ENCODE results near the gene MAP3K20. TPM values are rescaled to one million over a fixed set of nuclear protein-coding genes. Genes with fewer than 3 reads are reported as not detected.

Gene MAP3K20
- total and polyA plus RNA-seq, 2 experiments from 2014 or later = 7.6 to 9.6 TPM

DNA sequence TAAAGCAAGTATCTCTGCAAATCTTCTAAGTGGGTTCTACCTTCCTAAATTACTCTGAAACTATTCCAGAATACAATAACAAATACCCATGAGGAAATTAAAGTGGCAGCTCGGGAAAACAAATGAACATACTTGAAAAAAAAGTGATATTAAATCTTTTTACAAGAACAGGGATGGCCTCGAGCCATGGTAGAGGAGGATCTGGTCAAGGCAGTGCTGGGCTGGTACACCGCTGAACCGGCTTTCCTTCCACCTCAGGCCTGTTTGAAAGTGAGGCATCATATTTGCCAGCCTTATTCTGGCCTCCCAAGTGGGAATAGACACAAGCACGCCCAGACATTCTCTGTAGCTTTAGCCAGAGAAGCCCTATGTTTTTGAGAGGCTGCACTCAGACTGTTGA, 154.5 kb downstream of the MAP3K20 start:
- Histone ChIP-seq H3K27me3 (ENCODE audit: insufficient read depth) (no peaks in the 10 kb centered on the region), H3K4me2 (no peak overlapping the region), H3F3A (replicated peaks; ENCODE audit: low read depth) (no peaks in the 10 kb centered on the region), H3K9me2 (ENCODE audit: insufficient read depth) (no peaks in the 10 kb centered on the region), H3K27ac (ENCODE audit: low read depth) (no peak overlapping the region), H3K36me3 (ENCODE audit: insufficient read depth) (no peaks in the 10 kb centered on the region), H3K4me1 (ENCODE audit: insufficient read depth) (no peaks in the 10 kb centered on the region), H3K4me3 (no peak overlapping the region), H2AFZ (no peak overlapping the region), H3K79me2 (replicated peaks; ENCODE audit: insufficient read depth) (no peaks in the 10 kb centered on the region), H4K20me1 (replicated peaks; ENCODE audit: insufficient read depth) (no peaks in the 10 kb centered on the region)
- H3K9me3 Mint-ChIP-seq = peaks cover 11% of the 10 kb centered on the region
- TF ChIP-seq POLR2AphosphoS5 (IDR thresholded peaks at IDR 0.05; ENCODE audit: low read depth) (no peak), EZH2phosphoT487 (IDR thresholded peaks at IDR 0.05; ENCODE audit: unreplicated experiment) (no peak), JUNB (IDR thresholded peaks at IDR 0.05; ENCODE audit: unreplicated experiment) (no peak), ZNF331 (CRISPR knock-in tag; IDR thresholded peaks at IDR 0.05; ENCODE audit: low read depth) (no peak), ZNF114 (CRISPR knock-in tag; IDR thresholded peaks at IDR 0.05) (no peak)
- TF ChIP-seq, protein P1, sequence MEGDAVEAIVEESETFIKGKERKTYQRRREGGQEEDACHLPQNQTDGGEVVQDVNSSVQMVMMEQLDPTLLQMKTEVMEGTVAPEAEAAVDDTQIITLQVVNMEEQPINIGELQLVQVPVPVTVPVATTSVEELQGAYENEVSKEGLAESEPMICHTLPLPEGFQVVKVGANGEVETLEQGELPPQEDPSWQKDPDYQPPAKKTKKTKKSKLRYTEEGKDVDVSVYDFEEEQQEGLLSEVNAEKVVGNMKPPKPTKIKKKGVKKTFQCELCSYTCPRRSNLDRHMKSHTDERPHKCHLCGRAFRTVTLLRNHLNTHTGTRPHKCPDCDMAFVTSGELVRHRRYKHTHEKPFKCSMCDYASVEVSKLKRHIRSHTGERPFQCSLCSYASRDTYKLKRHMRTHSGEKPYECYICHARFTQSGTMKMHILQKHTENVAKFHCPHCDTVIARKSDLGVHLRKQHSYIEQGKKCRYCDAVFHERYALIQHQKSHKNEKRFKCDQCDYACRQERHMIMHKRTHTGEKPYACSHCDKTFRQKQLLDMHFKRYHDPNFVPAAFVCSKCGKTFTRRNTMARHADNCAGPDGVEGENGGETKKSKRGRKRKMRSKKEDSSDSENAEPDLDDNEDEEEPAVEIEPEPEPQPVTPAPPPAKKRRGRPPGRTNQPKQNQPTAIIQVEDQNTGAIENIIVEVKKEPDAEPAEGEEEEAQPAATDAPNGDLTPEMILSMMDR (conservative IDR thresholded peaks at IDR 0.05; ENCODE audit: low read depth in 2 of 2) = no peak
- TF ChIP-seq, protein P2, sequence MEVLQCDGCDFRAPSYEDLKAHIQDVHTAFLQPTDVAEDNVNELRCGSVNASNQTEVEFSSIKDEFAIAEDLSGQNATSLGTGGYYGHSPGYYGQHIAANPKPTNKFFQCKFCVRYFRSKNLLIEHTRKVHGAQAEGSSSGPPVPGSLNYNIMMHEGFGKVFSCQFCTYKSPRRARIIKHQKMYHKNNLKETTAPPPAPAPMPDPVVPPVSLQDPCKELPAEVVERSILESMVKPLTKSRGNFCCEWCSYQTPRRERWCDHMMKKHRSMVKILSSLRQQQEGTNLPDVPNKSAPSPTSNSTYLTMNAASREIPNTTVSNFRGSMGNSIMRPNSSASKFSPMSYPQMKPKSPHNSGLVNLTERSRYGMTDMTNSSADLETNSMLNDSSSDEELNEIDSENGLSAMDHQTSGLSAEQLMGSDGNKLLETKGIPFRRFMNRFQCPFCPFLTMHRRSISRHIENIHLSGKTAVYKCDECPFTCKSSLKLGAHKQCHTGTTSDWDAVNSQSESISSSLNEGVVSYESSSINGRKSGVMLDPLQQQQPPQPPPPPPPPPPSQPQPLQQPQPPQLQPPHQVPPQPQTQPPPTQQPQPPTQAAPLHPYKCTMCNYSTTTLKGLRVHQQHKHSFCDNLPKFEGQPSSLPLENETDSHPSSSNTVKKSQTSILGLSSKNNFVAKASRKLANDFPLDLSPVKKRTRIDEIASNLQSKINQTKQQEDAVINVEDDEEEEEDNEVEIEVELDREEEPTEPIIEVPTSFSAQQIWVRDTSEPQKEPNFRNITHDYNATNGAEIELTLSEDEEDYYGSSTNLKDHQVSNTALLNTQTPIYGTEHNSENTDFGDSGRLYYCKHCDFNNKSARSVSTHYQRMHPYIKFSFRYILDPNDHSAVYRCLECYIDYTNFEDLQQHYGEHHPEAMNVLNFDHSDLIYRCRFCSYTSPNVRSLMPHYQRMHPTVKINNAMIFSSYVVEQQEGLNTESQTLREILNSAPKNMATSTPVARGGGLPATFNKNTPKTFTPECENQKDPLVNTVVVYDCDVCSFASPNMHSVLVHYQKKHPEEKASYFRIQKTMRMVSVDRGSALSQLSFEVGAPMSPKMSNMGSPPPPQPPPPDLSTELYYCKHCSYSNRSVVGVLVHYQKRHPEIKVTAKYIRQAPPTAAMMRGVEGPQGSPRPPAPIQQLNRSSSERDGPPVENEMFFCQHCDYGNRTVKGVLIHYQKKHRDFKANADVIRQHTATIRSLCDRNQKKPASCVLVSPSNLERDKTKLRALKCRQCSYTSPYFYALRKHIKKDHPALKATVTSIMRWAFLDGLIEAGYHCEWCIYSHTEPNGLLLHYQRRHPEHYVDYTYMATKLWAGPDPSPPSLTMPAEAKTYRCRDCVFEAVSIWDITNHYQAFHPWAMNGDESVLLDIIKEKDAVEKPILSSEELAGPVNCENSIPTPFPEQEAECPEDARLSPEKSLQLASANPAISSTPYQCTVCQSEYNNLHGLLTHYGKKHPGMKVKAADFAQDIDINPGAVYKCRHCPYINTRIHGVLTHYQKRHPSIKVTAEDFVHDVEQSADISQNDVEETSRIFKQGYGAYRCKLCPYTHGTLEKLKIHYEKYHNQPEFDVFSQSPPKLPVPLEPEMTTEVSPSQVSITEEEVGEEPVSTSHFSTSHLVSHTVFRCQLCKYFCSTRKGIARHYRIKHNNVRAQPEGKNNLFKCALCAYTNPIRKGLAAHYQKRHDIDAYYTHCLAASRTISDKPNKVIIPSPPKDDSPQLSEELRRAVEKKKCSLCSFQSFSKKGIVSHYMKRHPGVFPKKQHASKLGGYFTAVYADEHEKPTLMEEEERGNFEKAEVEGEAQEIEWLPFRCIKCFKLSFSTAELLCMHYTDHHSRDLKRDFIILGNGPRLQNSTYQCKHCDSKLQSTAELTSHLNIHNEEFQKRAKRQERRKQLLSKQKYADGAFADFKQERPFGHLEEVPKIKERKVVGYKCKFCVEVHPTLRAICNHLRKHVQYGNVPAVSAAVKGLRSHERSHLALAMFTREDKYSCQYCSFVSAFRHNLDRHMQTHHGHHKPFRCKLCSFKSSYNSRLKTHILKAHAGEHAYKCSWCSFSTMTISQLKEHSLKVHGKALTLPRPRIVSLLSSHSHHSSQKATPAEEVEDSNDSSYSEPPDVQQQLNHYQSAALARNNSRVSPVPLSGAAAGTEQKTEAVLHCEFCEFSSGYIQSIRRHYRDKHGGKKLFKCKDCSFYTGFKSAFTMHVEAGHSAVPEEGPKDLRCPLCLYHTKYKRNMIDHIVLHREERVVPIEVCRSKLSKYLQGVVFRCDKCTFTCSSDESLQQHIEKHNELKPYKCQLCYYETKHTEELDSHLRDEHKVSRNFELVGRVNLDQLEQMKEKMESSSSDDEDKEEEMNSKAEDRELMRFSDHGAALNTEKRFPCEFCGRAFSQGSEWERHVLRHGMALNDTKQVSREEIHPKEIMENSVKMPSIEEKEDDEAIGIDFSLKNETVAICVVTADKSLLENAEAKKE (CRISPR knock-in tag; IDR thresholded peaks at IDR 0.05) = no peak
- TF ChIP-seq, protein P3, sequence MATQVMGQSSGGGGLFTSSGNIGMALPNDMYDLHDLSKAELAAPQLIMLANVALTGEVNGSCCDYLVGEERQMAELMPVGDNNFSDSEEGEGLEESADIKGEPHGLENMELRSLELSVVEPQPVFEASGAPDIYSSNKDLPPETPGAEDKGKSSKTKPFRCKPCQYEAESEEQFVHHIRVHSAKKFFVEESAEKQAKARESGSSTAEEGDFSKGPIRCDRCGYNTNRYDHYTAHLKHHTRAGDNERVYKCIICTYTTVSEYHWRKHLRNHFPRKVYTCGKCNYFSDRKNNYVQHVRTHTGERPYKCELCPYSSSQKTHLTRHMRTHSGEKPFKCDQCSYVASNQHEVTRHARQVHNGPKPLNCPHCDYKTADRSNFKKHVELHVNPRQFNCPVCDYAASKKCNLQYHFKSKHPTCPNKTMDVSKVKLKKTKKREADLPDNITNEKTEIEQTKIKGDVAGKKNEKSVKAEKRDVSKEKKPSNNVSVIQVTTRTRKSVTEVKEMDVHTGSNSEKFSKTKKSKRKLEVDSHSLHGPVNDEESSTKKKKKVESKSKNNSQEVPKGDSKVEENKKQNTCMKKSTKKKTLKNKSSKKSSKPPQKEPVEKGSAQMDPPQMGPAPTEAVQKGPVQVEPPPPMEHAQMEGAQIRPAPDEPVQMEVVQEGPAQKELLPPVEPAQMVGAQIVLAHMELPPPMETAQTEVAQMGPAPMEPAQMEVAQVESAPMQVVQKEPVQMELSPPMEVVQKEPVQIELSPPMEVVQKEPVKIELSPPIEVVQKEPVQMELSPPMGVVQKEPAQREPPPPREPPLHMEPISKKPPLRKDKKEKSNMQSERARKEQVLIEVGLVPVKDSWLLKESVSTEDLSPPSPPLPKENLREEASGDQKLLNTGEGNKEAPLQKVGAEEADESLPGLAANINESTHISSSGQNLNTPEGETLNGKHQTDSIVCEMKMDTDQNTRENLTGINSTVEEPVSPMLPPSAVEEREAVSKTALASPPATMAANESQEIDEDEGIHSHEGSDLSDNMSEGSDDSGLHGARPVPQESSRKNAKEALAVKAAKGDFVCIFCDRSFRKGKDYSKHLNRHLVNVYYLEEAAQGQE (IDR thresholded peaks at IDR 0.05; ENCODE audit: unreplicated experiment) = no peak
- H3K27me3 Mint-ChIP-seq (ENCODE audit: insufficient read depth, low read depth, poor library complexity) = peaks cover 2% of the 10 kb centered on the region
- no peak for ATAC-seq
- no peak for DNase-seq (ENCODE audit: low spot score)
- H3K4me3 Mint-ChIP-seq = no peak overlapping the region
- peaks cover 21% of the 10 kb centered on the region for H3K36me3 Mint-ChIP-seq (ENCODE audit: low read depth)
- no peak overlapping the region for H3K27ac Mint-ChIP-seq
- peaks cover 7% of the 10 kb centered on the region; the same call in 2 of the 3 replicates for H3K4me1 Mint-ChIP-seq
